ENCODE measurements around the gene NIPBL.
"Not testable (repeated sequence)": the region's sequence is repeated elsewhere in the genome, so short reads cannot be mapped to it uniquely, and the experiment has no call there.

NIPBL gene

GRCh38 chr5:36901856-36902255 lies 25.3 kb downstream of the NIPBL start:
- ChIA-PET CTCF (no interaction called here), POLR2A (no interaction called here)
- no peak for TF ChIP-seq BHLHE40 (IDR thresholded peaks at IDR 0.05; ENCODE audit: borderline replicate concordance)
- TF ChIP-seq SP1 (IDR thresholded peaks at IDR 0.05), result no peak
- TF ChIP-seq CTBP1 (IDR thresholded peaks at IDR 0.05; ENCODE audit: borderline replicate concordance), result no peak
- TF ChIP-seq HDGF (IDR thresholded peaks at IDR 0.05; ENCODE audit: borderline replicate concordance), result no peak
- TF ChIP-seq ARNT (IDR thresholded peaks at IDR 0.05), result no peak
- TF ChIP-seq LEF1 (IDR thresholded peaks at IDR 0.05; ENCODE audit: borderline replicate concordance), result no peak
- no peak for DNase-seq (ENCODE audit: extremely low spot score)

GRCh38 chr5:36902353-36902752 lies 25.8 kb downstream of the NIPBL start:
- ChIA-PET CTCF (no interaction called here), POLR2A (no interaction called here)
- no peak for TF ChIP-seq ZNF384 (IDR thresholded peaks at IDR 0.05)
- TF ChIP-seq TARDBP (IDR thresholded peaks at IDR 0.05), result no peak
- no peak for TF ChIP-seq LEF1 (IDR thresholded peaks at IDR 0.05; ENCODE audit: borderline replicate concordance)
- no peak for TF ChIP-seq ELF4 (IDR thresholded peaks at IDR 0.05)
- no peak for TF ChIP-seq BHLHE40 (IDR thresholded peaks at IDR 0.05; ENCODE audit: borderline replicate concordance)
- TF ChIP-seq NFRKB (IDR thresholded peaks at IDR 0.05), result no peak
- no peak for DNase-seq (ENCODE audit: extremely low spot score)

GRCh38 chr5:36904677-36905076 lies 28.1 kb downstream of the NIPBL start:
- CTCF ChIA-PET, result interaction anchor here (0.6 kb wide), 1 partner anchor 370 kb away, joined by 3 read pairs; no protein-coding TSS in a partner anchor
- POLR2A ChIA-PET, result interaction anchor here (0.9 kb wide), 1 partner anchor 29 kb away, joined by 3 read pairs; no protein-coding TSS in a partner anchor

GRCh38 chr5:36908544-36909260 lies 32.1 kb downstream of the NIPBL start:
- TF ChIP-seq FOXM1 (IDR thresholded peaks at IDR 0.05; ENCODE audit: borderline replicate concordance) (no peak), ZNF384 (IDR thresholded peaks at IDR 0.05) (no peak), HDGF (IDR thresholded peaks at IDR 0.05; ENCODE audit: borderline replicate concordance) (no peak), TARDBP (IDR thresholded peaks at IDR 0.05) (no peak), PKNOX1 (IDR thresholded peaks at IDR 0.05) (no peak), CTBP1 (IDR thresholded peaks at IDR 0.05; ENCODE audit: borderline replicate concordance) (no peak), ELF4 (IDR thresholded peaks at IDR 0.05) (no peak), BHLHE40 (IDR thresholded peaks at IDR 0.05; ENCODE audit: borderline replicate concordance) (no peak), LEF1 (IDR thresholded peaks at IDR 0.05; ENCODE audit: borderline replicate concordance) (no peak), SP1 (IDR thresholded peaks at IDR 0.05) (no peak)
- POLR2A ChIA-PET, result no interaction called here
- no peak for DNase-seq (ENCODE audit: extremely low spot score)
- CTCF ChIA-PET, result interaction anchor here (0.7 kb wide), 1 partner anchor 219 kb away, joined by 3 read pairs; no protein-coding TSS in a partner anchor

More at GRCh38 chr5:36904677-36905076, 28.1 kb downstream of the NIPBL start:
- no peak for TF ChIP-seq SUZ12 (IDR thresholded peaks at IDR 0.05)
- no peak for TF ChIP-seq FOXM1 (IDR thresholded peaks at IDR 0.05; ENCODE audit: borderline replicate concordance)
- no peak for TF ChIP-seq CTBP1 (IDR thresholded peaks at IDR 0.05; ENCODE audit: borderline replicate concordance)
- TF ChIP-seq PKNOX1 (IDR thresholded peaks at IDR 0.05), result no peak
- no peak for TF ChIP-seq NFRKB (IDR thresholded peaks at IDR 0.05)
- no peak for DNase-seq (ENCODE audit: extremely low spot score)

- ChIA-PET POLR2A (no interaction called here), CTCF (no interaction called here)
- DNase-seq (ENCODE audit: extremely low spot score), result no peak
- no peak for TF ChIP-seq SUZ12 (IDR thresholded peaks at IDR 0.05)
- no peak for TF ChIP-seq FOXA1 (IDR thresholded peaks at IDR 0.05)
- no peak for TF ChIP-seq NFRKB (IDR thresholded peaks at IDR 0.05)
- TF ChIP-seq PKNOX1 (IDR thresholded peaks at IDR 0.05), result no peak
- no peak for TF ChIP-seq CTBP1 (IDR thresholded peaks at IDR 0.05; ENCODE audit: borderline replicate concordance)
- TF ChIP-seq L3MBTL2 (conservative IDR thresholded peaks at IDR 0.05), result no peak
- TF ChIP-seq HDGF (IDR thresholded peaks at IDR 0.05; ENCODE audit: borderline replicate concordance), result no peak
Measured at GRCh38 chr5:36915653-36916052, 39.1 kb downstream of the NIPBL start.

GRCh38 chr5:36916614-36917013 lies 40.0 kb downstream of the NIPBL start:
- CTCF ChIA-PET; DNase-seq (ENCODE audit: extremely low spot score); POLR2A ChIA-PET: not testable (repeated sequence)

- CTCF ChIA-PET; DNase-seq (ENCODE audit: extremely low spot score); POLR2A ChIA-PET: not testable (repeated sequence)
Measured at GRCh38 chr5:36917358-36917757, 40.8 kb downstream of the NIPBL start.

GRCh38 chr5:36919238-36919637 lies 42.7 kb downstream of the NIPBL start:
- CTCF ChIA-PET, result no interaction called here
- no peak for DNase-seq (ENCODE audit: extremely low spot score)
- POLR2A ChIA-PET, result no interaction called here
- TF ChIP-seq ZNF384 (IDR thresholded peaks at IDR 0.05) (no peak), CTBP1 (IDR thresholded peaks at IDR 0.05; ENCODE audit: borderline replicate concordance) (no peak), BHLHE40 (IDR thresholded peaks at IDR 0.05; ENCODE audit: borderline replicate concordance) (no peak), FOXM1 (IDR thresholded peaks at IDR 0.05; ENCODE audit: borderline replicate concordance) (no peak), ARNT (IDR thresholded peaks at IDR 0.05) (no peak), LEF1 (IDR thresholded peaks at IDR 0.05; ENCODE audit: borderline replicate concordance) (no peak), HDGF (IDR thresholded peaks at IDR 0.05; ENCODE audit: borderline replicate concordance) (no peak), FOXK2 (IDR thresholded peaks at IDR 0.05) (no peak), PKNOX1 (IDR thresholded peaks at IDR 0.05) (no peak), TARDBP (IDR thresholded peaks at IDR 0.05) (no peak), NFRKB (IDR thresholded peaks at IDR 0.05) (no peak), FOXA1 (IDR thresholded peaks at IDR 0.05) (no peak), L3MBTL2 (conservative IDR thresholded peaks at IDR 0.05) (no peak), SUZ12 (IDR thresholded peaks at IDR 0.05) (no peak), SP1 (IDR thresholded peaks at IDR 0.05) (no peak), ELF4 (IDR thresholded peaks at IDR 0.05) (no peak)

Data from HEK293T (cell line).